Mammary epithelial cell (primary cell): ENCODE results near the gene SMTN.

Source experiments
- EZH2 ChIP-seq: IDR thresholded peaks from 2 replicates; pipeline ENCODE4 v1.6.1; 2012; ENCODE audit warnings: low read length, inconsistent platforms, borderline replicate concordance
- TF ChIP-seq, protein P1 (sequence below), 2 donors: IDR thresholded peaks in 1 of 2; conservative IDR thresholded peaks in 1 of 2; 2 replicates each; pipeline ENCODE4 v1.5.1; 2011 to 2012; ENCODE audit warnings: inconsistent platforms in 2 of 2, low read length in 2 of 2, mild to moderate bottlenecking in 2 of 2, control low read depth in 1 of 2, low read depth in 1 of 2; ENCODE audit not compliant: insufficient read depth in 1 of 2; ENCODE audit errors: extremely low read depth in 1 of 2

GRCh38 chr22:31055117-31055634, 25.9 kb upstream of the SMTN start:
- TF ChIP-seq, protein P1, sequence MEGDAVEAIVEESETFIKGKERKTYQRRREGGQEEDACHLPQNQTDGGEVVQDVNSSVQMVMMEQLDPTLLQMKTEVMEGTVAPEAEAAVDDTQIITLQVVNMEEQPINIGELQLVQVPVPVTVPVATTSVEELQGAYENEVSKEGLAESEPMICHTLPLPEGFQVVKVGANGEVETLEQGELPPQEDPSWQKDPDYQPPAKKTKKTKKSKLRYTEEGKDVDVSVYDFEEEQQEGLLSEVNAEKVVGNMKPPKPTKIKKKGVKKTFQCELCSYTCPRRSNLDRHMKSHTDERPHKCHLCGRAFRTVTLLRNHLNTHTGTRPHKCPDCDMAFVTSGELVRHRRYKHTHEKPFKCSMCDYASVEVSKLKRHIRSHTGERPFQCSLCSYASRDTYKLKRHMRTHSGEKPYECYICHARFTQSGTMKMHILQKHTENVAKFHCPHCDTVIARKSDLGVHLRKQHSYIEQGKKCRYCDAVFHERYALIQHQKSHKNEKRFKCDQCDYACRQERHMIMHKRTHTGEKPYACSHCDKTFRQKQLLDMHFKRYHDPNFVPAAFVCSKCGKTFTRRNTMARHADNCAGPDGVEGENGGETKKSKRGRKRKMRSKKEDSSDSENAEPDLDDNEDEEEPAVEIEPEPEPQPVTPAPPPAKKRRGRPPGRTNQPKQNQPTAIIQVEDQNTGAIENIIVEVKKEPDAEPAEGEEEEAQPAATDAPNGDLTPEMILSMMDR (conservative IDR thresholded peaks at IDR 0.05 in 1 of 2, IDR thresholded peaks at IDR 0.05 in 1 of 2; ENCODE audit: extremely low read depth in 1 of 2, insufficient read depth in 1 of 2, low read depth in 1 of 2, low read length in 2 of 2) = no peak
- no peak for TF ChIP-seq EZH2
